GM21576 (cell line): Measurements from ENCODE around the gene FLT3.
"Not testable (repeated sequence)": the region's sequence is repeated elsewhere in the genome, so short reads cannot be mapped to it uniquely, and the experiment has no call there.

Experiments
- ATAC-seq: cut with Tn5 transposase; IDR thresholded peaks from one replicate; pipeline ENCODE4 v1.9.1; 2021; ENCODE audit warnings: mild to moderate bottlenecking, moderate library complexity; ENCODE audit not compliant: unreplicated experiment

The FLT3 gene

DNA sequence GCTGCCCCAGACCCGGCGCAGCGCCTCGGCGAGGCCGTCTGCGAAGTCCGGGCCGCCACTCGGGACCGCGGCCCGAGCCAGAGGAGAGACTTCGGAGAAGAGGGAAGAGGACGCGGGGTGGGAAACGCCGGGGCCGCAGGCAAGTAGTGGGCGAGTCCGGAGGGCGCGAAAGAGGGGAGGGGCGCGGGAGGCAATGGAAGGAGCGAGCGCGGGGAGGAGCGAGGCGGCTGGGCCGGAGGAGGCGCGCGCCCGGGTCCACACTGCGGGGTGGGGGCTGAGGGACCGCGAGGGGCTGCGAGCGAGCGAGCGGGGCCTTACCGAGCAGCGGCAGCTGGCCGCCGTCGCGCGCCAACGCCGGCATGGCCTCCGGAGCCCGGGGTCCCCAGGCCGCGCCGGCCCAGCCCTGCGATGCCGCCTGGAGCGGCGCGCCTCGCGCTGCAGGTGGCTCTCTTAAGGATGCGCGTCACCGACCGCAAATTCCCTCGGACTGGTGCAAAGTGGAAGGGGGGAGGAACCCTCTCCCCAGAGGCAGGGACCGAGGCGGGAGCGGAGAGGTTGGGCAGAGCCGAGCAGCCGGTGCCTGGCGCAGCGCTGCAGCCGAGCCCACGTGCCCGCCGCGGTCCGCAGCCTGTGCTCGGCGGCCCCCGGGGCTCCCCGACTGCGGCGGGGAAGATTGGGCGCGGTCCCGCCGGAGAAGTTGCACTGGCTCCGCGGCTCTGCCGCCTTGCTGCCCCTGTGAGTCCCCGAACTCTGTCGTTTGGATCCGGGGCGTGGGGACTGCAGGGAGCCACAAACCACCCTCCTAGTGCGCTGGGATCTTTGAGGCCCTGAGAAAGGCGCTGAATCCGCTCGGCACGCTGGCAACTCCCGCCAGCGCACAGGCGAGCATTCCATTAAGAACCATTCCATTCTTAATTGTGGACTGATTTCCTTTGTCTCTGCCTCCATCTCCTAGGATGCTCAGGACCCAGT is at the start of gene FLT3:
FLT3 (minus strand) TSS at position 427 of the 972 bp plus-strand sequence; CDS start at position 361, 66 bp downstream.
- no peak for ATAC-seq

DNA sequence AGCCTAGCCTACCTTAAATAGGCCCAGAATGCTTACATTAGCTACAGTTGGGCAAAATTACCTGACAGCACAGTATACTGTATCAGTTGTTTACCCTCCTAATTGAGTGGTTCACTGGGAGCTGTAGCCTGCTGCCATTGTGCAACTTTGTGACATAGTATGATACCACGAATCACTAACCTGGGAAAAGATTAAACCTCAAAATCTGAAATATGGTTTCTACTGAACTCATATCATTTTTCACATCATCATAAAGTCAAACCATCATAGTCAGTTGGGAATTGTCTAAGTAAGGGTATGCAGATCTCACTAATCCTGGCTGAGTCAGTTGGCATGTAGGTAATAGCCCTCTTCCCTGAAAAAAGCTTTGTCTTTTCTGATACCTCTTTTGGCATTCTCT is 47.1 kb upstream of the FLT3 start:
- ATAC-seq, result no peak

DNA sequence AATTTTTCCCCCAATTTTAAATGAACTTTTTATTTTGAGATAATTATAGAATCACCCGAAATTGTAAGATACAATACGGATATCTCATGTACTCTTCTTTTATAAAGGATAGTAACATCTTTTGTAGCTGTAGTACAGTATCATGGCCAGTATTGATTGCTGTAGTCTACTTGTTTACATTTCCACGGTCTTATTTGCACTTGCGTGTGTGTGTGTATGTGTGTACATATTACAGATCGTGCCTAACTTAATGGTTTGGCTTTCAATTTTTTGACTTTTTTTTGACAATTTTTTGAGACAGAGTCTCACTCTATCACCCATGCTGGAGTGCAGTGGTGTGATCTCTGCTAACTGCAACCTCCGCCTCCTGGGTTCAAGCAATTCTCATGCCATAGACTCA is 44.7 kb upstream of the FLT3 start:
- ATAC-seq, result no peak

DNA sequence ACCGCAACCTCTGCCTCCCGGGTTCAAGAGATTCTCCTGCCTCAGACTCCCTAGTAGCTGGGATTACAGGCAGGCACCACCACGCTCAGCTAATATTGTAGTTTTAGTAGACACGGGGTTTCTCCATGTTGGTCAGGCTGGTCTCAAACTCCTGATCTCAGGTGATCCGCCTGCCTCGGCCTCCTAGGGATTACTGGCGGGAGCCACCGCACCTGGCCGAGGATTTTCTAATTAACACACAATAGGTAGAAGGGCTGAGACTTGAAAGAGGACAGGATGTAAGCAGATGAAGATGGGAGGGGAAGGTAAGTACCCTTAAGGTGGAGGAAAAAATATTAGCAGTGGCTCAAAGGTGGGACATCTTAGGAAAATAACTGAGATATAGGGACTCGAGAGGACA is 41.2 kb upstream of the FLT3 start:
- not testable (repeated sequence) for ATAC-seq

DNA sequence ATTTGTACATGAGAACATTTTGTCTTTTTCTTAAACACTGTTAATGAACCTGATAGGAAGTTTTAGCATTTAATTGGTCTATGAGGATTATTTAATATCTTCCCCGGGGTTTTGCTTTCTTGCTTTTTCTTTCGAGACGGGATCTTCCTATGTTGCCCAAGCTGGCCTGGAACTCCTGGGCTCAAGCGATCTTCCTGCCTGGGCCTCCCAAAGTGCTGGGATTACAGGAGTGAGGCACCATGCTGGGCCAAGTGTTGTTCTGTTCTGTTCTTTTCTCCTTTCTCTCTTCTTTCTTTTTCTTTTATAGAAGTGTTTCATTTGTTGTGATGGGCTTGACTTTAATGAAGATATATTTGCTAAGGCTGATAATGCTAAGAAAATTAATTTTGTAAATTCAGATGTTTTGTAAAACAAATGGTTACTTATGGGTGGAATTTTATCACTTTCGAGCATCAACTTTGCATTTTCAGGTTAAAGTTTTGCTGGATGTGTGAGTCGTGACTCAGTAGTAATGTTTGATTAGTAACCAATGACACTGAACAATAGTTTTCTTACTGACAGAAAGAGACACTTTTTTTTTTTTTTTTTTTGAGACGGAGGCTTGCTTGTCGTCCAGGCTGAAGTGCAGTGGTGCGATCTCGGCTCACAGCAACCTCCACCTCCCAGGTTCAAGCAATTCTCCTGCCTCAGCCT is 40.2 kb upstream of the FLT3 start:
- ATAC-seq, result no peak

DNA sequence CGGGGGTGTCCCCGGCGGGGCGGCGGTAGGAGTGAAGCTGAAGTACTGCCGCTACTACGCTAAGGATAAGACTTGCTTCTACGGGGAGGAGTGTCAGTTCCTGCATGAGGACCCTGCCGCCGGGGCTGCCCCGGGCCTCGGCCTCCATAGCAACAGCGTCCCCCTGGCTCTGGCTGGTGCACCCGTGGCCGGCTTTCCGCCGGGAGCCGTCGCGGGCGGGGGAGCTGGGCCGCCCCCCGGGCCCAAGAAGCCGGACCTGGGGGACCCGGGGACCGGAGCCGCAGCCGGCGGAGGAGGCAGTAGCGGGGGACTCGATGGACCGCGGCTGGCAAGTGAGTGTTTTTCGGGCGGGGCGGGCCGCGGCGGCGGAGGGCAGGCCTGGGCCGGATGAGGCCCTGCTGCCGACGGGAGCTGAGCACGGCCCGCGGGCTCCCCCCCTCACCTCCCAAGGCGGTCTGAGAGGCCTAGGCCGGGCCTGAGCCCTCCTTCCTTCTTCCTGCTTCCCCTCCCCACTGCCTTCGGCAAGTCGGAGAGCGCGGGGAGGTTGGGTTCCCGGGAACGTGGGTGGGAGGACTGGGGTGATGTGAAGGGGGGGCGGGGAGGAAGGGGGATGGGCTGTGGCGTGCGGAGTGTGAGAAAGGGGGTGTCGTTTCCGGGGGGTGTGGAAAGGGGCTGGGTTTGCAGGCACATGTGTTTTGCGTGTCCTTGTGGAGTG is 38.5 kb upstream of the FLT3 start:
- ATAC-seq, result peak; percentile 31

DNA sequence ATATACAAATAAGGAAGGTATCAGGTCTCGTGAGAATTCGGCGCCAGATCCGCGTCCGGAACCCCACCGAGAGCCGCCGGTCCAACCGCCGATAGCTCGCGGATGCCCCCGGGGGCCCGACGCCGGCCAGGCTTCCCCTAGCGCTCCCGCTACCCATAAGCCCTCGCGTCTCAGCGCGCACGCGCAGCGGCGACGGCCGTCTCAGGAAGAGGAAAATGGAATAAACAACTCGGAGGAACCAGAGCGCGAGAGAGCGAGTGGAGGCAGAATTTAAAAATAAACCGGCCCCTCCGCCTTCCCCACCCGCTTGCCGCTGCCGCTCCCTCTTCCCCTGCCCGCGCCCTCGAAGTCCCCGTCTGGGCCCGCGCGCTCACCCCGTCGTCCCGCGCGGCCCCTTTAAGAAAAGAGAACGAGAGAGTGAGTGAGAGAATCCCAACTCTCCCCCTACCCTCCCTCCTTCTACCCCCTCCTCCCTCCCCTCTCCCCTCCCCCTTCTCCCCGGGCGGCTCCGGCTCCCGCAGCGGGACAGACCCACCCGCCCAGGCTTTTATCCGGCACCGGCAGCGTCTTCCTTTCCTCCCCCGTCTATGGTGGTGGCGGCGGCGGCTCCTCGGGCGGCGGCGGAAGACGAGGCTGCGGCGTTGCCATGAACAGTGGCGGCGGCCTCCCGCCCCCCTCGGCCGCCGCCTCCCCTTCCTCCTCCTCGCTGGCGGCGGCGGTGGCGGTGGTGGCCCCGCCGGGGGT is 37.8 kb upstream of the FLT3 start, which contains the start of gene PAN3:
PAN3 (plus strand) TSS at position 534 of the 744 bp plus-strand sequence; CDS start at position 647, 113 bp downstream.
- ATAC-seq, result peak; percentile 34

DNA sequence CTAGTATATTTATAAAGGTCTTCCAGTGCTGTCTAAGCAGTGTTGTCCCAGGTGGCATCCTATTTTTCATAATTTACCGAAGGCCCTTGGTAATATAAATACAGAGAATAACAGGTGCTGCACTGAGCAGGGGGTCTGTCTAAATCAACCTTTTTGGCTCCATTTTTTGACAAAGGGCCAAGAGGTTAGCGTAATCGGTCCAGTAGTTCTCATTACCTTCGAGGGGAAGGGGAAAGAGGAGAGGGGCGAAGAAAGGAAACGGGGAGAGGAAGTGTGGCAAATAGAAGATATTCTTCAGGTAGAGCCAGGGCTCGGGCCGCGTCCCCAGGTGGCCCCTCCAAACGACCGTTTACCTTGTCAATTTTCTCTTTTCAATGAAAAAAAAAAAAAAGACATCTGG is 37.2 kb upstream of the FLT3 start:
- ATAC-seq, result no peak

DNA sequence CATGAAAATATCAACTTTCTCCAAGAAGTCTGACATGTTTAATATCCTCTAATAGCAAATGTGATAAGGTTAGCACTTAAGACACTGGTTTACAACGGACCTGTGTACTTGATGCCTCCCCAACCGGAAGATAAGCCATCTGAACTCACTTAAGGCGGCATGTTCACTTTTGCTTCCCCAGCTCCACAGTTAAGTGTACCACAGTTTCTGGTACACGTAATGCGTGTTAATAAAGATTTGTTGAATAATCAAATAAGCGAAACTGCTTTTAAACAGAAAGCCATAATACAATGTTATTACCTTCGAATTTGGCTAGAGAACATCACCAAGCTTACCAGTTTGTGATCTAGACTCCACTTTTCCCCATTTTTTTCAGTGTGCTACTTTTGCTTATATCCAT is 36.5 kb upstream of the FLT3 start:
- no peak for ATAC-seq

DNA sequence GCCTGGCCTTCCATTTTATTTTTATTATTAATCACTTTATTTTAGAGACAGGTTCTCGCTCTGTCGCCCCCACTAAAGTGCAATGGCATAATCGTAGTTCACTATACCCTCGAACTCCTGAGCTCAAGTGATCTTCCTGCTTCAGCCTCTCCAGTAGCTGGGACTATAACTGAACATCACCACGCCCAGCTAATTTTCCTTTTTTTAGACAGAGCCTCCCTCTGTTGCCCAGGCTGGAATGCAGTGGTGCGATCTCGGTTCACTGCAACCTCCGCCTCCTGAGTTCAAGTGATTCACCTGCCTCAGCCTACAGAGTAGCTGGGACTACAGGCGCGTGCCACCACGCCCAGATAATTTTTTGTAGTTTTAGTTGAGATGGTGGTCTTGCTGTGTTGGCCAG is 31.3 kb upstream of the FLT3 start:
- no peak for ATAC-seq

DNA sequence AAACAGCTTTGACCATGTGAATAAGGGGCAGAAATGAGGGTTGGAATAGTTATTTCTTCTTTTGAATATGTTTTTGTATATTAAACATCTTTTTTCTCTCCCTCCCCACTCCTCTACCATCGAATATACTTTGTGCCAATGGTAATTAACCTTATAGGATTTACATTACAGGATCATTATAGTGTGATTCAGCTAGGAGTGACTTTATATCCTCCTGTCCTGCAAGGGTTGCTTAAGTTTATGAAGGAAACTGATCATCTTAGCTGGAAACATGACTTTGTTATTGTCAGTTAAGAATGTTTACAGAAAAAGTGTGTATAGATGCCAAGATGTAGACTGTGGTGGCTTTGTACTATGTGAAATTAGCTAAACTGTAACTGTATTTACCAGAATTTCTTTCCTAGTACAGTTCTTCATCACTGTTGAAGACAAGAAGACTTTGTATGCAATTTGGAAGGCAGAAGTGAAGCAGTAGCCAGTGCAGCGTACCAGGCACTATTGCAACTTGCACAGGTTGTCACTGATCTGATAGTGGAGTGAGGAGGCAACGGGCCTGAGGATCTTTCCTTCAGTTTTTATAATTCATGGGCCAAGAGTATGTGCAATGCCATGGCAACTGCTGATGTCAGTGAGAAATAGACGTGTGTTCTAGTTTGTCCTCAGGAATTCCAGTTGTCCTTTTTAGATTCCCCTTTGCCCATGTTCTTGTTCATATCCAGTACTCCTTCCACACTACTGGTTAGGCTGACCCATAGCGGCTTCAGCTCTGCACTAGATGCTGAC is 29.7 kb upstream of the FLT3 start:
- ATAC-seq, result no peak

DNA sequence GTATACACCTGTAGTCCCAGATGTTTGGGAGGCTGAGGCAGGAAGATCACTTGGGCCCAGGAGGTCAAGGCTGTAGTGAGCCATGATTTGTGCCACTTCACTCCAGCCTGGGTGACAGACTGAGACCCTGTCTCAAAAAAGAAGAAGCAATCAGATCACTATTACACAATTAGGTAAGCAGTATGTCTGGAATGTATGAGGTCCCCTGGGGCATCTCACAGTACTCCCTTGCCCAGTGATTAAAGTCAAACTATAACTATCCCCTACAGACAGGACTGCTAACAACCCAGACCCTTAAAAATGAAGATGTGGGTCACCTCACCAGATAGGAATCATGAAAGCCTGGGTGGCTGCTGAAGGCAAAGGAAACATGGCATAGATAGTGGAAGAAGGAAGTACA is 28.6 kb upstream of the FLT3 start:
- no peak for ATAC-seq

DNA sequence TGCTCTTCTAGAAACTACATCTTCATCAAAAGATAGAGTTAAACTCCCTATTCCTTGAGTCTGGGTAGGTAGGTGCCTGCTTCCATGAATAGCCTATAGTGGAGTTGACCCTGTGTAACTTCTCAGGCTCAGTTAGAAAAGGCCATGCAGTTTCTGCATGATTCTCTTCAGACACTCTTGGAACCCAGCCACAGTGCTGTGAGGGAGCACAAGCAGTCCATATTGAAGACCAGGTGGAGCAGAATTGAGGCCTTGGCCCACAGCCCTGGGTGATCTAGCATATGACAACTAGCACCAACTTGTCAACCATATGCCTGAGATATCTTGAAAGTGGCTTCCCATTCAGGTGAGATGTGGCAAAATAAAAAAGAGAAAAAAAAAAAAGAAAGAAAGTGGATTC is 27.7 kb upstream of the FLT3 start:
- no peak for ATAC-seq

DNA sequence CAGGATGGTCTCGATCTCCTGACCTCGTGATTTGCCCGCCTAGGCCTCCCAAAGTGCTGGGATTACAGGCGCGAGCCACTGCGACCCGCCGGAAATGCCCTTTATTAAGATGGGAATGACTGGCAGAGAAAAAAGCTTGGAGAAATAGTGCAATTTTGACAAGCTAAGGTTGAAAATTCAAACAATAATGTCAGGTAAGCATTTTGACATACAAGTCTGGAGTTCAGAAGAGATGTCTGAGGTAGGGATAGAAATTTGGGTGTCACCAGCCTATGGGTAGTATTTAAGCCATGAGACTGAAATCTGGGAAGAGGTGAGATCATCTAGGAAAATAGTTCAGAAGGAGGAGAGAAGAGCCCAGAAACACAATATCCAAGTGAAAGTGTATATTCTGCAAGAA is 20.8 kb upstream of the FLT3 start:
- ATAC-seq, result no peak

DNA sequence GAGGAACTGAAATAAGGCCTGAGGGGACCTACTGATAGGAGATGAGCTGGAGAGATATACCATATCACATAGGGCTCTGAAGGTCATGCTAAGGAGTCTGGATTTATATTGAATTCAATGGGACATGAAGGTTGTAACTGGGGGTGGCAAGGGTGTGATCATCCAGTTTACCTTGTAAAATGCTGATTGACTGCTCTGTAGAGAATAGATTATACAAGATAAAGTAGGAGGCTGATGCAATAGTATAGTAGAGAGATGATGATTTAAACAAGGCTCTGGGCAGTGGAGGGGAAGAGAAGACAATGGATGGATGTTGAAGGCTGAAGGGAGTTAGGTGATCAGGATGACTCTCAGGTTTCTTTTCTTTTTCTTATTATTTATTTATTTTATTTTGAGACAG is 19.9 kb upstream of the FLT3 start:
- no peak for ATAC-seq

DNA sequence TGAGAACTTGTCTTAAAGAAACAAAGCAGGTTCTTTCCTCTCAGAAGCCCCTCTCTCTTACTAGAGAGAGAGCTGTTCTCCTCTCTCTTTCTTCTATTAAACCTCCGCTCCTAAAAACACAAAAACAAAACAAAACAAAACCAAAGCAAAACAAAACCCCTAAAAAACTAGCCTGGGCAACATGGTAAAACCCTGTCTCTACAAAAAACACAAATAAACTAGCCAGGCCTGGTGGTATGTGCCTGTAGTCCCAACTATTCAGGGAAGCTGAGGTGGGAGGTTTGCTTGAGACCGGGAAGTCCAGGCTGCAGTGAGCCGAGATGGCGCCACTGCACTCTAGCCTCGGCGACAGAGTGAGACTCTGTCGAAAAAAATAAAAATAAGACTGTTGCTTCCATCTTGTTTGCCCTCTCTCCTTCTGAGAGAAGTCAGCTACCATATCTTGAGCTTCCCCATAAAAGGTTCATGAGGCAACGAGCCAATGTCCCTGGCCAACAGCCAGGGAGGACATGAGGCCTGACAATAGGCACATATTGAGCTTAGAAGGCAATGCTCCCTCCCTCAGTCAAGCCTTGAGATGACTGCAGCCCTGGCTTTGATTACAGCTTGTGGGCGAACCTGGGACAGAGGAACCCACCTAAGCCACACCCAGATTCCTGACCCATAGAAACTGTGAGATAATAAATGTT is 17.5 kb upstream of the FLT3 start:
- ATAC-seq, result no peak

DNA sequence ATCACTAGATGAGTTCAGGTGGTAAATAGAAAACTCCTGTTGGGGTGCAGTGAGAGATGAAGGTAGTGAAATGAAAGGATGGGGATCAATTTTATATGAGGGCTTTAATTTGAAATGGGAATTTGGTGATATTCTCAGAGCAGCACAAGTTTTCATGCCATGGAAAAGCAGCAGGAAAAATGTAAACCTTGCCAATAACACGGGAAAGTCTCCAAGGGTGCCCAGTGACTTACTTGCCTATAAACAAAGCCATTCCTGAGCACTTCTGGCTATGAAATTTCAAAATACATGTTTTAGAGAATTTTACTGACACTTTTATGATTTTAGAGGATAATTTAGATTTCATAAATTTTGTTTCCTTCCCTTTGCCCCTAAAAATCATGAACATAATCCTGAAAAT is 16.4 kb upstream of the FLT3 start:
- no peak for ATAC-seq

DNA sequence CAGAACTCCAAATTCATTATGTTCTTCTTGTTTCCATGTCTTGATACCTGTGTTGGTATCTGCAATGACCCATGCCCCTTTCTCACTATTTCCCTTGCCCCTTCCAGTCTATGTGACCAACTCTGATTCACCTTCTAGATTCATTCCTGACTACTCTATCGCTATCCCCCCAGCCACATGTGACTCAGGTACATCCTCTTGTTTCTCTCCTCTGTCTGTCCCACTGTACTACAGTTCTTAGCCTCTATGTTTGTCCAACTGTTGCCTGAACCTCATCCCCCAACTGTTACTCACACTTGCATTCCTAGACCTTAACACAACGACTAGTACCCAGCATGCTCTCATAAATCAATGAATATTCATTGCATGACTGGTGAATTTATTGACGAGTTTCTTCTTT is 10.0 kb upstream of the FLT3 start:
- ATAC-seq, result no peak

DNA sequence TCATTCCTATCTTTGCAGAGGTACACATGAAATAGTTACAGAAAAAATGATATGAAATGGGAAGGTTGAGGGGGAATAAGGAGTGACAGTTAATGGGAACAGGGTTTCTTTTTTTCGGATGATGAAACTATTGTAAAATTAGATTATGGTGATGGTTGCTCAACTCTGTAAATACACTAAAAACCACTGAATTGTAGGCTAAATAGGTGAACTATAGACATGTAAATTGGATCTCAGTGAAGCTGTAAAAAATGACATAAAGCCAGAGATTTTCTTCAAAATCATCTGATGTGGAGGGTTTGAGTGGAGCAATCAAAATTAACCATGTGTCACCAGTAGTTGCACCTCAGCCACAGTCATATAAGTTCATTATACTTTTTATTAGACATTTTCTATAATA is 6.6 kb upstream of the FLT3 start:
- ATAC-seq, result no peak
